Esophagus squamous epithelium (tissue), 4 donors: ENCODE measurements around the gene FAM180A.

Experiments used
- CTCF ChIP-seq, 6 experiments: fragments of 450-650 bp in 4 of 6; fragments of 200-600 bp in 2 of 6; sonication (generic) in 2 of 6; IDR thresholded peaks; one replicate each; pipeline ENCODE4 v1.5.1; 2016 to 2019; ENCODE audit warnings: antibody characterized with exemption in 6 of 6, mild to moderate bottlenecking in 4 of 6, moderate library complexity in 4 of 6
- POLR2A ChIP-seq, 4 donors: fragments of 450-650 bp; IDR thresholded peaks; one replicate each; pipeline ENCODE4 v1.6.1; 2017; ENCODE audit warnings: antibody characterized with exemption in 4 of 4, mild to moderate bottlenecking in 4 of 4, moderate library complexity in 3 of 4

DNA sequence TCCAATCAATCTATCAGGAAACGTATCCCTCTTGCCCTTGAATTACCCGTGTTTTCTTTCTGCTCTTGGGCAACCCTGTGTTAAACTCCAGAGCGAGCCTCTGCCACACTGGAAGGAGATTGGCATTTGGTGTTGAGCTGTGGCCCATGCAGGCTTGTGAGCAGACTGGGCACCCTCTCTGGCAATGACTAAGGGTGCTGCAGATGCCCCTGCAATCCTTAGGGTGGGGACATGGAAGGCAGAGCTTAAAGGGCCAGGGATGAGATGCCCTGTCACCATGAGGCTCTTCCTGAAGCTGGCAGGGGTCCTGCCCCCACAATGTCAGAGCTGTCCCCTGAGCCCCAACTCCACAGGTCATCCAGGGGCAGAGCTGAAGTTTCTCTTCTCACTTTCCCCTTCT is 19.5 kb upstream of the FAM180A start:
- TF ChIP-seq POLR2A (IDR thresholded peaks at IDR 0.05) (no peak), CTCF (IDR thresholded peaks at IDR 0.05) (no peak)
